Activated gamma-delta T cell treated with Interleukin-2 at 50 U/mL for 16 hours (primary cell): ENCODE results near the gene ABI3.
A peak's percentile ranks its signal among the peaks of the same experiment; 100 is the strongest.
"Not testable (repeated sequence)": the region's sequence is repeated elsewhere in the genome, so short reads cannot be mapped to it uniquely, and the experiment has no call there.

Experiments used
- DNase-seq: peaks from one replicate; pipeline ENCODE4 v3.0.0-alpha.2; 2020

Gene ABI3, protein sequence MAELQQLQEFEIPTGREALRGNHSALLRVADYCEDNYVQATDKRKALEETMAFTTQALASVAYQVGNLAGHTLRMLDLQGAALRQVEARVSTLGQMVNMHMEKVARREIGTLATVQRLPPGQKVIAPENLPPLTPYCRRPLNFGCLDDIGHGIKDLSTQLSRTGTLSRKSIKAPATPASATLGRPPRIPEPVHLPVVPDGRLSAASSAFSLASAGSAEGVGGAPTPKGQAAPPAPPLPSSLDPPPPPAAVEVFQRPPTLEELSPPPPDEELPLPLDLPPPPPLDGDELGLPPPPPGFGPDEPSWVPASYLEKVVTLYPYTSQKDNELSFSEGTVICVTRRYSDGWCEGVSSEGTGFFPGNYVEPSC

DNA sequence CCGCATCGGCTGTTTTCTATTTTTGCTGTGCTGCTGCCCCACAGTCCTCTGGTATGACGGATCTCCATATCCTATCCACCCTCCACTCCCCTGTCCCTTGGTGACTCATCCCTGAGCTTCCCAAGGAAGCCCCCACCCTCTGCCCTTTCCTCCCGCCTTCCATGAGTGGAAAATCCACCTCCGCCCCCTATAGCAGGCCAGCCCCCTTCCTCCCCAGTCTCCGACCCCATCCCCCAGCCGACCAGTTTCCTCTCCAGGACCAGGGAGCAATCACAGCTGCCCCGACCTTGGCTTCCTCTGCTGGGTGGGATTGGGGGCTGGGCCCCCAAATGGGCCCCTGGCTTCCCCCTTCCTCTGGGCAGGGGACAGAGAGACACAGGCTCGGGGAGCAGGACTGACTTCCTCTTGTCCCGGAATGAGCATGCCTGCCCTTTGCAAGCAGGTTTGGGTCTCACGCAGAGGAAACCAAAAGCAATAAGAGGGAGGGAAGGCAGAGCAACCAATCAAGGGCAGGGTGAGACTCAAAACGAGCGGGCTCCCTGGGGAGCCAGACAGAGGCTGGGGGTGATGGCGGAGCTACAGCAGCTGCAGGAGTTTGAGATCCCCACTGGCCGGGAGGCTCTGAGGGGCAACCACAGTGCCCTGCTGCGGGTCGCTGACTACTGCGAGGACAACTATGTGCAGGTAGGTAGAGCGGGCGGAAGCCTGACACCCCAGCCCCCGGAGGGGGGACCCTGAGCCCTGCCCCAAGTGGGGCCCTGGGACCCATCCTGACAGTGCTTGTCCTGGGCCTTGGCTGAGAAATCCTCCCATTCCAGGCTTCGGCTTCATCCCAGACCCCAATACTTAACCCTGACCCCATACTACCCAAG lies at the start of gene ABI3, which contains the start of gene GNGT2:
Gene ABI3 (plus strand): TSS at position 550 of the 872 bp plus-strand sequence. CDS start 18 bp downstream, at position 568.
Gene GNGT2 (minus strand): TSS at position 417 of the 872 bp plus-strand sequence. CDS start 3,152 bp downstream, outside the sequence.
- DNase-seq: peak; percentile 48

DNA sequence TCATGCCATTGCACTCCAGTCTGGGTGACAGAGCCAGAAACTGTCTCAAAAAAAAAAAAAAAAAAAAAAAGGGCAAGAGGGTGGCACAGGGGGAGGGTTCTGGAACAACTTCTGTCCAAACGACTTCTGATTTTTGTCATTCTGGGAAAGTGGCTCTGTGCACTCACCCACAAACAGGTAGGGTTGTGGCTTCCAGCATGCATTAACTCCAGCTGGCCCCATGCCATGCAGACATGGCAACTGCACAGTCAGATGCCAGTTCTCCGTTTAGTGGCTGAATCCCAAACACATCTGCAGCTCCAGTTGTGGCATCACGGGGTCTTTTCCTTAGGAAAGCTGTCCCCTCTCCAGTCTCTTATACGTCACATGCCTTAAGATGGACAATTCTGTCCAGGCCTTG lies 47.6 kb upstream of the ABI3 start:
- DNase-seq: no peak

DNA sequence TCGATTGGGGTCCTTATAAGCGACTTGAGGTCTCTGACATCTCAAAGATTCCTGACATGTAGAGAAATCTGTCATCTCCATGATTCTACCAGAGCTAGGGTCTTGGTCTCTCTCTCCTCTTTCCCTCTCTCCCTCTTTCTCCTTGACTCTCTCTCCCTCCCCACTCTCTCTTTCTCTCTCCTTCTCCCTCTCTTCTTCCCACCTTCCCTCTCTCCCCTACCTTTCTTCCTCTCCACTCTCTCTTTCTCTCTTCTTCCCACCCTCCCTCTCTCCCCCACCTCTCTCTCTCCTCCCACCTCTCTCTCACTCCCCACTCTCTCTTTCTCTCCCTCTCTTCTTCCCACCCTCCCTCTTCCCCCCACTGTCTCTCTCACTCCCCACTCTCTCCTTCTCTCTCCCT lies 45.4 kb upstream of the ABI3 start:
- DNase-seq: no peak

DNA sequence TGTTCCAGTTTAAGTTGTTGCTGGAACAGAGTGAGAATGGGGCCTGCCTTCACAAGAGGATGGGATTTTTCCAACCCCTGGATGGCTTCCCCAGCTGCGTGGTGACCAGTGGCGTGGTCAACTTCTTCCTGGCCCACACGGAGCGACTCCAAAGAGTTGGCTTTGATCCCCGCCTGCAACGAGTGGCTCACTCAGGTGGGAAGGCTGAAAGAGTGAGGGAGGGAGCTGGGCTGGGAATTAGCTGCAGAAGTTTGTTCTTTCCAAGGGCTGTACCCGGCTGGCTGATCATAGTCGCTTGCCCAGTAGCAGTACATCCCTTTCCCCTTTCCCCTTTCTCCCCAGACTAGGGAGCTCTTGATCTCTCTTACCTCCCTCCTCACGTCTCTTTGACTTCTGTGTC lies 41.8 kb upstream of the ABI3 start:
- DNase-seq: no peak

DNA sequence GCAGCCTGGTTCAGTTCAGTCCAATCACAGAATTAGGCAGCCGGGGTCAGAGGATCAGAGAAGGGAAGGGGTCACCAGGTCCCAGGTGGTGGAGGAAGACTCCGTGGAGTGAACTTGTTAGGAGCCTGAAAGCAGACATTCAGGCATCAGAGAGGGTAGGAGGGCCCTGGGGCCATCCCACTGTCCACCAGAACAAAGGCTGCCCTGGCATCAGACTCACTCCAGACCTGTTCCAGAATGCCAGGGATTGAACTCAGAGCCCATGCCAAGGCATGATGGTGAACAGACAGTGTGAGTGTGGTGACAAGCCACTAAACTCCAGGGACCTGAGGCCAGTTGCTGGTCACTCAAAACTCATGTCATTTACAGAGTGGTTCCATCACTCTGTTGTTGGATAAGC lies 40.3 kb upstream of the ABI3 start:
- DNase-seq: no peak

DNA sequence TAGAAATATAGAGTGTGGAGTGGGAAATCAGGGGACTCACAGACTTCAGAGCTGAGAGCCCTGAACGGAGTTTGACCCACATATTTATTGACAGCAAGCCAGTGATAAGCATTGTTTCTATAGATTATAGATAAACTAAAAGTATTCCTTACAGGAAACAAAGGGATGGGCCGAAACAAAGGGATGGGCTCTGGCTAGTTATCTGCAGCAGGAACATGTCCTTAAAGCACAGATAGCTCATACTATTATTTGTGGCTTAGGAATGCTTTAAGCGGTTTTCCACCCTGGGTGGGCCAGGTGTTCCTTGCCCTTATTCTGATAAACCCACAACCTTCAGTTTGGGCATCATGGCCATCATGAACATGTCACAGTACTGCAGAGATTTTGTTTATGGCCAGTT lies 39.8 kb upstream of the ABI3 start:
- not testable (repeated sequence) for DNase-seq

DNA sequence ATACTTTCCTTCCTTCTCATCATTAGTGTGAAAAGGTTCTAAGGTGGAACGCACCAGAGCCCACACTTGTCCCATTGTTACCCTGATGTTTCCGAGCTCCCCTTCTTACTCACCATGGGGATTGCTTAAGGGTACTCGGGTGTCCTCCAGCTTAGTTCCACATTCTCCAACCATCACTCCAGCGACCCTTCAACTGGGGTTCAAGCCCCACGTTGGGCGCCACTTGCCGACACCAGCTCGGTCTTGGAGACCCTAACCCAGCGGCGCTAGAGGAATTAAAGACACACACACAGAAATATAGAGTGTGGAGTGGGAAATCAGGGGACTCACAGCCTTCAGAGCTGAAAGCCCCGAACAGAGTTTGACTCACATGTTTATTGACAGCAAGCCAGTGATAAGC lies 34.5 kb upstream of the ABI3 start:
- DNase-seq: not testable (repeated sequence)

DNA sequence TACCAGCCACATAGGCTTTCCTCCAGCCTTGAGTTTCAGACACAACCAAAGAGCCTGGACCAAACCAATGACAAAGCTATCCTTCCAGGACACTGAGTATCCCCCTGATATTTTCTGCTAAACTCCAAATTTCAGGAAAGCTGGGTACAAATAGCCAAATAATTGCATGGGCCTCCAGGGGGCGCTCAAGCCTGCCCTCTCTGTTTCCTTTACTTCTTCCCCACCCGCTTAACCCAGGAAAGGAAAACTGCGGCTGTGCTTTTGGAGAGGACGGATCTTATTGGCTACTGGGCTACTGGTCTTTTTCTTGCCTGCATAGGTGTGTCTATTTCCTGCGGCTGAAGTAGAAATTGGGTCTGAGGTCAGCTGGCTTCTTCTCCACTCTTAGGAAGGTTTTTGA lies 30.2 kb upstream of the ABI3 start:
- DNase-seq: peak; percentile 64

DNA sequence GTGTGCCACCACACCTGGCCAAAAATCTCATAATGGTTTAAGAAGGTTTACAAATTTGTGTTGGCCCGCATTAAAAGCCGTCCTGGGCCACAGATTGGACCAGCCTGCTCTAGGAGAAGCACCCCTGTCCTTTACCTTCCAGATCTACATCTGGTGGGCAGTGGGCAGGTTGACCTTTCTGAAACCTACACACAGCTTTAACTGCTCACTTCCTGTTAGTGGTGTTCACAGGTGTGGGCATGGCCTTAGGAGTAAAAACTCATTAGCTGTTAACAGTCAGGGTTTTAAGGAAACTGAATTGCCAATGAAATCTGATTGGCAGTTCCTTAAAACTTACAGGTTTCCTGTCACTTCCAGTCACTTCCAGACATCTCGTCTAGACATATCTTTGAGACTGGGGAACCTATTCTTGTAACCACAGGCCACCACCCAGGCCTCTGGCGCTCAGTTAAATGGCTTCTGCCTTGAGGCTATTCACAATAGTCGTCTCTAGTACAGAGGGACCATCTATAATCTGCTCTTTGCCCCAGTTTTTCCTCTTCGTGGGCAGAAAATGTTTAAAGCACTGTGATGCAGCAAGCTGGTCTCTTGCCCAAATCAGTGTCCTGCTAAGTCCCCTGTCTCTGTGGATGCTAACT lies 29.4 kb upstream of the ABI3 start:
- DNase-seq: no peak

DNA sequence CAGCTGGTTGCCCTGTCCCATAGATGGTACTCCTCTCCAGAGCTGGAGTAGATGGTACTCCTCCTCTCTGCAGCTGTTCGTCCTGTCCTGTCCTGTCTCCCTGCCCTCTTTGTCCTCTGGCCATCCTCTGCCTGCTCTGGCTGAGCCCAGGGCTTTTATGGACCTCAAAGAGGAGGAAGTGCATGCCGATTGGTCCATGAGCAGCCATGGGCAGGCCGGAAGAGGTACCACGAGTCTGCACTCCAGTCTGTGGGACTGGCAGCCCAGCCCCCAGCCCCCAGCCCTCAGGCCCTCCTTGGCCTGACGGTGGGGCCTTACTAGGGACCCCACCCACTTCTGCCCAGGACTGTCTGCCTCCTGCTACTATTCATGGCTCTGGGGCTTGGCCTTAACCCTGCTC lies 27.2 kb upstream of the ABI3 start:
- no peak for DNase-seq

DNA sequence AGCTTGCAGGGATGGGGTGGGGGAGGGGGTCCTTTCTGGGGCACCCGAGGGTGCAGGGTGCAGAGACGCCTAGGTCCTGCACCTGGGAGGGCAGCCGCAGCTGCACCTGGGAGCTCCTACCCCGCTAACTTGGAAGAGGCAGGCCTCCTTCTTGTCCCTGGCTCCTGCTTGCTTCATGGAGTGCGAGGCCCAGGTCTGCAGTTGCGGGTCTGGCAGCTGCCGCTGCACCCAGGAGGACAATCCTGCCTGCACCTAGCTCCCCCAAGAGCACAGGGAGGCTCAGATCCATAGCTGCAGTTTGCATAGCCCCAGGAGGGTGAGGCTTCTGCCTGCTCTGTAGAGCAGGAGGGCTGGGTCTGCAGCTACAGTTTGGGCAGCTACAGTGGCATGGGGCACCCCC lies 26.7 kb upstream of the ABI3 start:
- DNase-seq: no peak

DNA sequence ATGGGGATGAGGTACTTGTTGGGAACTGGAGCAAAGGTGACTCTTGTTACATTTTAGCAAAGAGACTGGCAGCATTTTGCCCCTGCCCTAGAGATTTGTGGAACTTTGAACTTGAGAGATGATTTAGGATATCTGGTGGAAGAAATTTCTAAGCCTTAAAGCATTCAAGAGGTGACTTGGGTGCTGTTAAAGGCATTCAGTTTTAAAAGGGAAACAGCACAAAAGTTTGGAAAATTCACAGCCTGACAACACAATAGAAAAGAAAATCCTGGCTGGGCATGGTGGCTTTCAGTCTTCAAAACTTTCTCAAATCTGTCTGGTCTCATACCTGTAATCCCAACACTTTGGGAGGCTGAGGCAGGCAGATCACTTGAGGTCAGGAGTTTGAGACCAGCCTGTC lies 26.0 kb upstream of the ABI3 start:
- not testable (repeated sequence) for DNase-seq

DNA sequence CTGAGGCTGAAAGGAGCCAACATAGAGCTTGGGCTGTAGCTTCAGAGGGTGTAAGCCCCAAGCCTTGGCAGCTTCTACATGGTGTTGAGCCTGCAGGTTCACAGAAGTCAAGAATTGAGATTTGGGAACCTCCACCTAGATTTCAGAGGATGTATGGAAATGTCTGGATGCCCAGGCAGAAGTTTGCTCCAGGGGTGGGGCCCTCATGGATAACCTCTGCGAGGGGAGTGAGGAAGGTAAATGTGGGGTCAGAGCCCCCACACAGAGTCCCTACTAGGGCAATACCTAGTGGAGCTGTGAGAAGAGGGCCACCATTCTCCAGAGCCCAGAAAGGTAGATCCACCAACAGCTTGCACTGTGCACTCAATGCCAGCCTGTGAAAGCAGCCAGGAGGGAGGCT lies 25.1 kb upstream of the ABI3 start:
- not testable (repeated sequence) for DNase-seq

DNA sequence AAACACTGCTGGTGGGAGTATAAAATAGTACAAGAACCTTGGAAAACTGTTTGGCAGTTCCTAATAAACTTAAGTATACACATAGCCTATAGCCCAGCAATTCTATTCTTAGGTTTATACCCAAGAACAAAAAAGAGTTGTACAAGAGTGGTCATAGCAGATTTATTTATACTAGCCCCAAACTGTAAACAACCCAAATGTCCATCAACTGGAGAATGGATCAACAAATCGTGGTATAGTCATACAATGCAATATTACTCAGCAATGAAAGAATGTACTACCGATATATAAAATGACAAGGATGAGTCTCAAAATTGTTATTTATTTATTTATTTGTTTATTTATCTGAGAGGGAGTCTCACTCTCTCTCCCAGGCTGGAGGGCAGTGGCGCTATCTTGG lies 23.2 kb upstream of the ABI3 start:
- no peak for DNase-seq

DNA sequence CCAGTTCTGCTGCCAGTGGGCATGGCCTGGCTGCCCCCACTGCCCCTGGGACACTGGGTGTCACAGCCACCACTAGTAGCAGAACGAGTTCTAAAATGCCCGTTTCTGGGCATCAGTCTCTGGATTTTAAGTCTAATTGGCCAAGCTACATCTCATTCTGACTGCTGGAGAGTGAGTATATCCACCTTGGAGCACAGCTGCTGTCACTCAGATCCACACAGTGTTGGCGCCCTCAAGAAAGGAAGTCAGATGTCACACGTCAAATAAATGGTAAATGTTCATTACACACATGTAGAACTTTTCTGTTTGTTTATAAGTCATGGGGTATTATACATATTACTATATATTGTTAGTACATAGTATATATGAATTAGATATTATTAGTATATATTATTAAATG lies 19.6 kb upstream of the ABI3 start:
- no peak for DNase-seq

DNA sequence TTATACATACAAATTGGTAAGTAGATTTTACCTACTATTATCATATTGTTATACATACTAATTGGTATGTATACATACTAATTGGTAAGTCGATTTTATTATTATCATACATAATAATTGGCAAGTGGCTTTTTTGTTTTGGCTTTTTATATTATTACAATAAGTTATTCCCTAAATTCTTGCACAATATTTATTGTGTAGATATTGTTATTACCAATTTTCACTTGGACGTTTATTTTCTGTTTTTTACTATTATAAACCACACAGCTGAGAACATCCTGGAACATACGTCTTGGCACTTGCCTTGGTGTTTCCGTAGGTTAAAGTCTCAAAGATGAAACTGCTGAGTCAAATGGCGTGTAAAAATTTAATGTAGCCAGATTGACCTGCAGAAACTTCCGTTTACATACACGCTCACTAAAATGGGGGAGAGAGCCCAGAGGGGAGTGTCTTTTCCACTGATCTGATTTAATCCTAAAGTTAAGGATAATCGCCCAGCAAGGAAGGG lies 19.0 kb upstream of the ABI3 start:
- DNase-seq: no peak

DNA sequence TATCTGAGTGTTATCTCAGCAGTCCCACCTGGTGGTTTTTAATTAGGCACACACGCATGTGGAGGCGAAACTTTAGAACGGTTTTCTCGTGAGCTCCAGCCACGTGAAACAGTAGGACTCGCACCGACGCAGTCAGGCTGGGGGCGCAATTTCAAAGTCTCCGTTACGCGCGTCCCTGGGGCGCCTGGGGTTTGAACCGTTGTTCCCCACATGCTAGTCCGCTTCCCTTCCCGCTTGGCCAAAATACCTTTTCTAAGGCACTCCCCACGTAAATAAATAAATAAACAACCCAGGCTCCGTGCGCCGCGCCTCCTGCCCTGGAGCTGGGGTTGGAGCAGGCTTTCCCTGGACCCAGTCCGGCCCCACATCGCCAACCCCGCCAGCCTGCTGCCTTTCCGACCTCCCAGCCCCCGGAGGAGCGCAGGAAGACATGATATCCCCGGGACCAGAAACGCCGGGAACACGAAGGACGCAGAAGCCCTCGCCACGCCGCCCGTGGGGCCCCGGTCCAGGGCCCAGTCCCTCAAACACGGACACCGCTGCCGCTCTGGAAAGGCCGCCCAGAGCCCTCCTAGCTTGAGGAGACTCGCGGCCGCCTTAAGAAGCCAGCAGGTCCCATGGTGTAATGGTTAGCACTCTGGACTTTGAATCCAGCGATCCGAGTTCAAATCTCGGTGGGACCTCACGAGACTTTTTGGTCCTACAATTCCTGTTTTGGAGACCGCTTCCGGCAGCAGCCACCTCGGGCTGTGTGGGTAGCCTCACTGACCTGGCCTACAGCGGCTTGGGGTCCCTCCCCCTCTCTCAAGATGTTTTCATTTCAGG lies 18.4 kb upstream of the ABI3 start:
- DNase-seq: peak; percentile 92

DNA sequence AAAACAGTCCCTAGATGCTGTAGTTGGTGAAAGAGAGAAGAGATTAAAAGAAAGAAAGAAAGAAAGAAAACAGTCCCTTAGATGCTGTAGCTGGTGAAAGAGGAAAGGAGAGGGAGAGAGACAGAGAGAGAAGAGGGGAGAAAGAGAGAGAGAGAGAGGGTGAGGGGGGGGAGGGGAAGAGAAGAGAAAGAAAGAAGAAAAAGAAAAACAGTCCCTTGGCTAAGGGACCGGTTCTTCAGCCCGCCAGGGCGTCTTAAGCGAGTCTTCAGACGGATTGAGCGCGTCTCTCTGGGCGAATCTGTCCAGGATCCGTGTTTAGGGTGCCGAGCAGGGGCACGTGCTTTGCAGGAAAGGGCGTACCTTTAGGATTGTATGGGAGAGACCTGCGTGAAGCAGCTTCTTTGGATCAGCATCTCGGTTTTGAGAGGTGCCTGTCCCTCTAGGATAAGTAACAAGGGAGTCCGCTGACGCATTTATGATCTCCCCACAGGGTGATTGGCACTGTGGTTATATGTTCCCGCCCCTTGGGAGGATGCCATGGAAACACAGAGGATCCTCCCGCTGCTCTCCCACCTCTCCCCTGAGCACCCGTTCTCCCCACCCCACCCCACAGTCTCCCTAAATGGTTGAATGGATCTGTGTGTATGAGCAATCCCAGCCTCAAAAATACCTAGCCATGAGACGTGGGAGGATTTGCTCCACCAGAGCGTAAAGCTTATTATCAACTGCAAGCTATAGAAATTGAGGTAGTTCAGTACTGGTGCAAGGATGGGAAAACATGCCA lies 16.8 kb upstream of the ABI3 start:
- no peak for DNase-seq

DNA sequence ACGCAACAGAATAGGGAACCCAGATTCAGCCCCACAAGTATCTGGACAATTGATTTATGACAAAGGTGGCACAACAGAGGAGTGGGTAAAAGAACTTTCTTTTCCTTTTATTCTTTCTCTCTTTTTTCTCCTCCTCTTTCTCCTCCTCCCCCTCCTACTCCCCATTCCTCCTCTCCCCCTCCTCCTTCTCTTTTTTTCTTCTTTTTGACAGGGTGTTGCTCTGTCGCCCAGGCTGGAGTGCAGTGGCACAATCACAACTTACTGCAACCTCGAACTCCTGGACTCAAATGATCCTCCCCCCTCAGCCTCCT lies 16.3 kb upstream of the ABI3 start:
- no peak for DNase-seq

DNA sequence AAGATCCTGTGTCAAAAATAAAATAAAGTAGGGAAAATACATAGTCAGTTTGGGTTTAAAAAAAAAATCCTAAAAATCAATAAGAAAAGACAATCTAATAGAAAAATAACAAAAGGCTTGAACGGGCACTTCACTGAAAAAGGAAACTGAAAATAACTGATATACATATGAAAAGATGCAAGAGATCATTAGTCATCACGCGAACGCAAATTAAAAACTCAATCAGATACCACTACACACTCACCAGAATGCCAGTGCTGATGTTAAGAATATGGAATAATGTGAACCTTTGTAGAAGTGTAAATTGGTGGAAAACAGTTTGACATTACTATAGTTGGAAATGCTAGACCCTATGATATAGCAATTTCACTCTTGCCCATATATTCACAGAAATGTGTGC lies 14.8 kb upstream of the ABI3 start:
- DNase-seq: no peak

DNA sequence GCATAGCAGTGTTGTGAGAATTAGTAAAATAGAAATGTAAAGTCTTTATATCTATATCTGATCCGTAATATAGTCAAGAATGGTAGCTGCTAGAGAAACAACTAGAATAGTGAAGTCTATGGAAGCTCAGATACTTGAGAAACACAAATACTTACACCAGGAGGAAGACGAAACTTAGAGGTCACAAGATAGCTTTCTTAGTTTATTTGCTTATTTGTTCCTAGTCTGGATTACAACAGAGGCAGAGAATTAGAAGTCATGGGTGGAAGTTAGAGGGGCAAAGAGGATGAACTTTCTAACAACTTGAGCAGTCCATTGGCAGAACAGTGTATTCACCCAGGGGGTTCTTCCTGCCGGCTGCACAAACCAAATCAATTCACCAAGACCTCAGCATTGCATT lies 14.0 kb upstream of the ABI3 start:
- no peak for DNase-seq
